Ascending aorta (tissue), 2 donors: Measurements from ENCODE around the gene CYP26A1. TPM values are rescaled to one million over a fixed set of nuclear protein-coding genes. Genes with fewer than 3 reads are reported as not detected.
"Not testable (repeated sequence)": the region's sequence is repeated elsewhere in the genome, so short reads cannot be mapped to it uniquely, and the experiment has no call there.

Source experiments
- DNase-seq, 2 donors: peaks; one replicate each; pipeline ENCODE4 v3.0.0-alpha.2; 2019; ENCODE audit warnings: low spot score in 2 of 2
- H3K27ac ChIP-seq, 2 donors: fragments of 200-600 bp; sonication (generic); one replicate each; pipeline ENCODE4 v1.5.1; 2016 to 2017; ENCODE audit warnings: mild to moderate bottlenecking in 1 of 2
- H3K27me3 ChIP-seq: fragments of 200-600 bp; sonication (generic); one replicate; pipeline ENCODE4 v1.5.1; 2017
- H3K36me3 ChIP-seq, 2 donors: fragments of 200-600 bp; sonication (generic); one replicate each; pipeline ENCODE4 v1.5.1; 2016
- H3K4me1 ChIP-seq, 2 donors: fragments of 200-600 bp; sonication (generic); one replicate each; pipeline ENCODE4 v1.5.1; 2016 to 2017; ENCODE audit warnings: mild to moderate bottlenecking in 1 of 2
- H3K4me3 ChIP-seq, 2 donors: fragments of 200-600 bp; sonication (generic); one replicate each; pipeline ENCODE4 v1.5.1; 2016 to 2017; ENCODE audit warnings: mild to moderate bottlenecking in 1 of 2
- H3K9me3 ChIP-seq, 2 donors: fragments of 200-600 bp; sonication (generic); one replicate each; pipeline ENCODE4 v1.5.1; 2016
- intact Hi-C: fragments of 100-400 bp; cut with DNase I; formaldehyde crosslinking; loops from one replicate; pipeline ENCODE4 v1.15.1; 2023
- total RNA-seq: library from RNA; depleted of rRNA; stranded (reverse); fragments of >200 nt; gene quantifications from one replicate; pipeline ENCODE4 v1.1.0, GENCODE V29; 2016
- TF ChIP-seq, protein P1 (sequence below), 3 experiments: fragments of 200-600 bp in 2 of 3; fragments of 450-650 bp in 1 of 3; sonication (generic) in 2 of 3; IDR thresholded peaks; one replicate each; pipeline ENCODE4 v1.5.1; 2016 to 2019; ENCODE audit warnings: antibody characterized with exemption in 3 of 3, mild to moderate bottlenecking in 1 of 3, moderate library complexity in 1 of 3

CYP26A1 gene
- total RNA-seq, 1 donor from 2014 or later = not detected

GRCh38 chr10:93095225-93095624 is 21.5 kb downstream of the CYP26A1 start:
- no peaks in the 10 kb centered on the region for H3K4me1 ChIP-seq
- H3K36me3 ChIP-seq = no peaks in the 10 kb centered on the region
- no peak overlapping the region for H3K4me3 ChIP-seq
- H3K9me3 ChIP-seq = no peaks in the 10 kb centered on the region
- H3K27me3 ChIP-seq = no peaks in the 10 kb centered on the region
- TF ChIP-seq, protein P1, sequence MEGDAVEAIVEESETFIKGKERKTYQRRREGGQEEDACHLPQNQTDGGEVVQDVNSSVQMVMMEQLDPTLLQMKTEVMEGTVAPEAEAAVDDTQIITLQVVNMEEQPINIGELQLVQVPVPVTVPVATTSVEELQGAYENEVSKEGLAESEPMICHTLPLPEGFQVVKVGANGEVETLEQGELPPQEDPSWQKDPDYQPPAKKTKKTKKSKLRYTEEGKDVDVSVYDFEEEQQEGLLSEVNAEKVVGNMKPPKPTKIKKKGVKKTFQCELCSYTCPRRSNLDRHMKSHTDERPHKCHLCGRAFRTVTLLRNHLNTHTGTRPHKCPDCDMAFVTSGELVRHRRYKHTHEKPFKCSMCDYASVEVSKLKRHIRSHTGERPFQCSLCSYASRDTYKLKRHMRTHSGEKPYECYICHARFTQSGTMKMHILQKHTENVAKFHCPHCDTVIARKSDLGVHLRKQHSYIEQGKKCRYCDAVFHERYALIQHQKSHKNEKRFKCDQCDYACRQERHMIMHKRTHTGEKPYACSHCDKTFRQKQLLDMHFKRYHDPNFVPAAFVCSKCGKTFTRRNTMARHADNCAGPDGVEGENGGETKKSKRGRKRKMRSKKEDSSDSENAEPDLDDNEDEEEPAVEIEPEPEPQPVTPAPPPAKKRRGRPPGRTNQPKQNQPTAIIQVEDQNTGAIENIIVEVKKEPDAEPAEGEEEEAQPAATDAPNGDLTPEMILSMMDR (IDR thresholded peaks at IDR 0.05) = no peak
- intact Hi-C loops = no loop called here
- H3K27ac ChIP-seq = no peak overlapping the region
- DNase-seq = no peak

GRCh38 chr10:93096901-93097300 is 23.2 kb downstream of the CYP26A1 start:
- DNase-seq = no peak
- no peak overlapping the region for H3K27ac ChIP-seq
- H3K4me1 ChIP-seq = no peaks in the 10 kb centered on the region
- no peaks in the 10 kb centered on the region for H3K36me3 ChIP-seq
- no peak overlapping the region for H3K4me3 ChIP-seq
- TF ChIP-seq, protein P1 (IDR thresholded peaks at IDR 0.05) = no peak
- H3K9me3 ChIP-seq = no peaks in the 10 kb centered on the region
- no peaks in the 10 kb centered on the region for H3K27me3 ChIP-seq
- intact Hi-C loops = no loop called here

- Histone ChIP-seq H3K4me3 (no peak overlapping the region), H3K27me3 (no peaks in the 10 kb centered on the region), H3K36me3 (no peaks in the 10 kb centered on the region), H3K27ac (no peak overlapping the region), H3K4me1 (no peaks in the 10 kb centered on the region), H3K9me3 (no peaks in the 10 kb centered on the region)
- DNase-seq = no peak
- intact Hi-C loops = no loop called here
- TF ChIP-seq, protein P1 (IDR thresholded peaks at IDR 0.05) = no peak
These were observed 23.7 kb downstream of the CYP26A1 start for GRCh38 chr10:93097386-93097785.

- Histone ChIP-seq H3K4me3 (no peak overlapping the region), H3K9me3 (peaks cover 0 to under 1% of the 10 kb centered on the region in 2 donors), H3K27ac (no peak overlapping the region), H3K4me1 (no peaks in the 10 kb centered on the region), H3K36me3 (no peaks in the 10 kb centered on the region), H3K27me3 (no peaks in the 10 kb centered on the region)
- TF ChIP-seq, protein P1 (IDR thresholded peaks at IDR 0.05) = no peak
- intact Hi-C loops = no loop called here
- DNase-seq = no peak
These were observed 25.1 kb downstream of the CYP26A1 start for GRCh38 chr10:93098816-93099215.

- Histone ChIP-seq H3K27ac (no peak overlapping the region), H3K36me3 (no peaks in the 10 kb centered on the region), H3K4me3 (no peak overlapping the region), H3K4me1 (no peaks in the 10 kb centered on the region), H3K9me3 (peaks cover 0 to 5% of the 10 kb centered on the region in 2 donors), H3K27me3 (no peaks in the 10 kb centered on the region)
- intact Hi-C loops = no loop called here
- DNase-seq = no peak
- TF ChIP-seq, protein P1 (IDR thresholded peaks at IDR 0.05) = no peak
These were observed 26.0 kb downstream of the CYP26A1 start for GRCh38 chr10:93099670-93100069.

- DNase-seq, intact Hi-C loops, H3K27me3 ChIP-seq, H3K36me3 ChIP-seq, H3K9me3 ChIP-seq, H3K4me3 ChIP-seq, H3K4me1 ChIP-seq, H3K27ac ChIP-seq: not testable (repeated sequence)
These were observed 27.5 kb downstream of the CYP26A1 start for GRCh38 chr10:93101148-93101547.
